ENCODE results near the gene GMNN. TPM values are rescaled to one million over a fixed set of nuclear protein-coding genes. Genes with fewer than 3 reads are reported as not detected.
A peak's percentile ranks its signal among the peaks of the same experiment; 100 is the strongest.
"Not testable (repeated sequence)": the region's sequence is repeated elsewhere in the genome, so short reads cannot be mapped to it uniquely, and the experiment has no call there.

GMNN gene
- 71.0 and 76.8 TPM in 2 replicates for total RNA-seq

DNA sequence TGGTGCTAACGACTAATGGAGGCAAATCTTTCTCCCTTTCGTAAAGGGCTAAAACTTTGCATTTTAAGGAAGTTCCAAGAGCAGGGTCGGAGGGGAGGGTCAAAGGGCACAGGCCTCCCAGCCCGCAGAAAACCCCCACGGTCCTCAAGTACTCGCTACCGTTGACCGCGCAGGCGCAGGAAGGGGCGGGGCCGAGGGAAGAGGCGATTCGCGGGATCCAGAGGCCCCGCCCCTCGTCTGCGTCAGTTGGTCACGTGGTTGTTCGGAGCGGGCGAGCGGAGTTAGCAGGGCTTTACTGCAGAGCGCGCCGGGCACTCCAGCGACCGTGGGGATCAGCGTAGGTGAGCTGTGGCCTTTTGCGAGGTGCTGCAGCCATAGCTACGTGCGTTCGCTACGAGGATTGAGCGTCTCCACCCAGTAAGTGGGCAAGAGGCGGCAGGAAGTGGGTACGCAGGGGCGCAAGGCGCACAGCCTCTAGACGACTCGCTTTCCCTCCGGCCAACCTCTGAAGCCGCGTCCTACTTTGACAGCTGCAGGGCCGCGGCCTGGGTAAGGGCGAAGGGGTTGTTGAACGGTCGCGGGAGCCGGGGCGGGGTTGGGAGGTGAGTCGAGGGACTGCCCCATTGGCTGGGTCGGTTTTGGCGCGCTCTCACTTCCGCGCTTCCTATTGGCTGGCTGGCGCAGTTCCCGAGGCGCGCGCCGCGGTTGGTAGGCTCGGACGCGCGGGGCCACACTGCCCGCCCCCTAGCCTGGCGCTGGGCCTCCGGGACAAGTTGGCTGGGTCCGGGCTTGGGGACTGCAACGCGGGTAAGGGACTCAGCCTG is at the start of gene GMNN:
GMNN (plus strand) TSS at position 242 of the 824 bp plus-strand sequence. CDS start 2,310 bp downstream, outside the sequence.
- H3K4me3 Mint-ChIP-seq, result peak within 1 kb of the TSS; percentile 99

DNA sequence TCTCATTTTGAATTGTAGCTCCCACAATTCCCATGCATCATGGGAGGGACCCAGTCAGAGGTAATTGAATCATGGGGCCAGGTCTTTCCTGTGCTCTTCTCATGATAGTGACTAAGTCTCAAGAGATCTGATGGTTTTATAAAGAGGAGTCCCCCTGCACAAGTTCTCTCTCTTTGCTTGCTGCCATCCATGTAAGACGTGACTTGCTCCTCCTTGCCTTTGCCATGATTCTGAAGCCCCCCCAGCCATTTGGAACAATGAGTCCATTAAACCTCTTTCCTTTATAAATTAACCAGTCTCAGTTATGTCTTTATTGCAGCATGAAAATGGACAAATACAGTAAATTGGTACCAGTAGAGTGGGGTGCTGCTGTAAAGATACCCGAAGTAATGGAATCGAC is 44.1 kb upstream of the GMNN start:
- H3K4me3 Mint-ChIP-seq; H3K4me1 Mint-ChIP-seq; H3K27ac Mint-ChIP-seq; H3K27me3 Mint-ChIP-seq; H3K36me3 Mint-ChIP-seq (ENCODE audit: low read depth); DNase-seq; intact Hi-C loops (cut with micrococcal nuclease): not testable (repeated sequence)
- H3K9me3 Mint-ChIP-seq, result peaks cover 24% of the 10 kb centered on the region

More for the DNA sequence above, at the start of gene GMNN:
- Mint-ChIP-seq H3K9me3 (no peaks in the 10 kb centered on the region), H3K27me3 (no peaks in the 10 kb centered on the region), H3K27ac (peak within 1 kb of the TSS; percentile 99), H3K4me1 (peaks cover 32% of the 10 kb centered on the region), H3K36me3 (ENCODE audit: low read depth) (peaks cover 25% of the 10 kb centered on the region)
- peak; percentile 100 for DNase-seq
- intact Hi-C loops (cut with micrococcal nuclease), result loop anchor here (1.0 to 5.0 kb wide), 7 partner anchors 13 to 297 kb away; partner anchors contain the start of genes ACOT13, RIPOR2 and TDP2

DNA sequence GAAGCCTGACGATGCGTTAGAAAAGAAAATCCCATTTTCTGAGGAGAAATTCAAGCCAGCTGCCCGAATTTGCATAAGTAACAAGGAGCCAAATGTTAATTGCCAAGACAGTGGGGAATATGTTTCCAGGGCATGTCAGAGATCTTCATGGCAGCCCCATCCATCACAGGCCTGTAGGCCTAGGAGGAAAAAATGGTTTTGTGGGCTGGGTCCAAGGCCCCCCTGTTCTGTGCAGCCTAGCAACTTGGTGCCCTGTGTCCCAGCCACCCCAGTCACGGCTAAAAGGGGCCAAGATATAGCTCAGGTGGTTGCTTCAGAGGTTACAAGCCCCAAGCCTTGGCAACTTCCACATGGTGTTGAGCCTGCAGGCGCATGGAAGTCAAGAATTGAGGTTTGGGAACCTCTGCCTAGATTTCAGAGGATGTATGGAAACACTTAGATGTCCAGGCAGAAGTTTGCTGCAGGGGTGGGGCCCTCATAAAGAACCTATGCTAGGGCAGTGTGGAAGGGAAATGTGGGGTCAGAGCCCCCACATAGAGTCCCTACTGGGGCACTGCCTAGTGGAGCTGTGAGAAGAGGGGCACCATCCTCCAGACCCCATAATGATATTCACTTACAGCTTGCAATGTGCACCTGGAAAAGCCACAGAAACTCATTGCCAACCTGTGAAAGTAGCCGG is 43.1 kb upstream of the GMNN start:
- DNase-seq; H3K27ac Mint-ChIP-seq; H3K36me3 Mint-ChIP-seq (ENCODE audit: low read depth); H3K4me3 Mint-ChIP-seq; H3K27me3 Mint-ChIP-seq; intact Hi-C loops (cut with micrococcal nuclease): not testable (repeated sequence)
- peaks cover 11% of the 10 kb centered on the region for H3K4me1 Mint-ChIP-seq
- peaks cover 24% of the 10 kb centered on the region for H3K9me3 Mint-ChIP-seq

DNA sequence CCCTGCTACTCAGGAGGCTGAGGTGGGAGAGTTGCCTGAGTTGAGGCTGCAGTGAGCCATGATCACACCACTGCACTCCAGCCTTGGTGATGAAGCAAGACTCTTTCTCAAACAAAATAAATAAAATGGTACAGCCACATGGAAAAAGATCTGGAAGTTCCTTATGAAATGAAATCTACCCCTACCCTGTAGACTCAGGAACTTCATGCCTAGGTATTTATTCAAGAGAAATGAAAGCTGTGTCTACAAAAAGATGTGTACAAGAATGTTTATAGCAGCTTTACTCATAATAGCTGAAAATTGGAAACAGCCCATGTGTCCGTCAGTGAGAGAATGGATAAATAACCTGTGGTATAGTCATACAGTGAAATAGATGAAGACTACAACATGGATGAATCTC is 40.6 kb upstream of the GMNN start:
- Mint-ChIP-seq H3K27ac (no peak overlapping the region), H3K36me3 (ENCODE audit: low read depth) (peaks cover 7% of the 10 kb centered on the region), H3K27me3 (peaks cover 6% of the 10 kb centered on the region), H3K9me3 (peaks cover 19% of the 10 kb centered on the region), H3K4me3 (no peak overlapping the region), H3K4me1 (peaks cover 8% of the 10 kb centered on the region)
- DNase-seq, result no peak
- intact Hi-C loops (cut with micrococcal nuclease), result no loop called here

DNA sequence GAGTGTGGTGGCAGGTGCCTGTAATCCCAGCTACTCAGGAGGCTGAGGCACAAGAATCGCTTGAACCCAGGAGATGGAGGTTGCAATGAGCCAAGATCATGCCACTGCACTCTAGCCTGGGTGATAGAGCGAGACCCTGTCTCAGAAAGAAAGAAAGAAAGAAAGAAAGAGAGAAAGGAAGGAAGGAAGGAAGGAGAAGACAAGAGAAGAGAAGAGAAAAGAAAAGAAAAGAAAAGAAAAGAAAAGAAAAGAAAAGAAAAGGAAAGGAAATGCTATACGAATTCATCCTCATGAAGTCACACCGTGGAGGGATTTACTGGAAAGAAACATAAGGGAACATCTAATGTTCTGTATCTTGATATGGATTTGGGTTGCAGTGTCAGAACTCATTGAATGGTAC is 40.0 kb upstream of the GMNN start:
- H3K4me1 Mint-ChIP-seq; H3K4me3 Mint-ChIP-seq; intact Hi-C loops (cut with micrococcal nuclease); H3K27me3 Mint-ChIP-seq; DNase-seq; H3K36me3 Mint-ChIP-seq (ENCODE audit: low read depth); H3K27ac Mint-ChIP-seq: not testable (repeated sequence)
- peaks cover 16% of the 10 kb centered on the region for H3K9me3 Mint-ChIP-seq

DNA sequence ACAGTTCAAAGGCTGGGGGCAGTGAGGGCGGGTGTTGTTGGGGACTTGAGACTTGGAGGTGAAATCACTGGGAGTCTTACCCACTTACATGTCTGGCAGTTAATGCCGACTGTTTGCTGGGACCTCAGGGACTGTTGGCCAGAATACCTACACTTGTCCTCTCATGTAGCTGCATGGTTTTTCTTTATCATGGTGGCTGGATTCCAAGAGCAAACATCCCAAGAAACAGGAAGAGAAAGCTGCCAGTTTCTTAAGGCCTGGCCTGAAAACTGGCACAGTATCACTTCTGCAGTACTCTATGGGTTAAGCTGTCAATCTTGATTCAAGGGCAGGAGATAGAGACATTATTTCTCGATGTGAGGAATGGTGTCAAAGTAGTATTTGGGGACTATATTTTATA is 36.0 kb upstream of the GMNN start:
- no peak overlapping the region for H3K4me3 Mint-ChIP-seq
- H3K4me1 Mint-ChIP-seq, result peaks cover 23% of the 10 kb centered on the region
- no peak overlapping the region for H3K27ac Mint-ChIP-seq
- peaks cover 22% of the 10 kb centered on the region for H3K9me3 Mint-ChIP-seq
- no peak for DNase-seq
- peaks cover 4% of the 10 kb centered on the region for H3K27me3 Mint-ChIP-seq
- peaks cover 2% of the 10 kb centered on the region for H3K36me3 Mint-ChIP-seq (ENCODE audit: low read depth)
- intact Hi-C loops (cut with micrococcal nuclease), result no loop called here

DNA sequence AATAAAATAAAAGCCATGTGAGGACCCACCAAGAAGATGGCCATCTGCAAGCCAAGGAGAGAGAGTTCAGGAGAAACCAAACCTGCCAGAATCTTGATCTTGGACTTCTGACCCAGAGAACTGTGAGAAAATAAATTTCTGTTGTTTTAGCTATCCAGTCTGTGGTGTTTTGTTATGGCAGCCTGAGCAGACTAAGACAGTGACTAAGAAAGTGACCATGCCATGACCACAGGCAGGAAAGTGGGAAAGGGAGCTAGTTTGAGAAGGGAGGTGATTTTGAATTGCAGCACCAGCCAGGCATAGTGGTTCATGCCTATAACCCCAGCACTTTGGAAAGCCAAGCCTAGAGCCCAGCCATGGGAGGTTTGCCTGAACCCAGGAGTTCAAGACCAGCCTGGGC is 33.9 kb upstream of the GMNN start:
- Mint-ChIP-seq H3K4me1 (peaks cover 17% of the 10 kb centered on the region), H3K27me3 (no peaks in the 10 kb centered on the region), H3K9me3 (peaks cover 22% of the 10 kb centered on the region), H3K4me3 (no peak overlapping the region), H3K27ac (no peak overlapping the region), H3K36me3 (ENCODE audit: low read depth) (peaks cover 2% of the 10 kb centered on the region)
- no peak for DNase-seq
- intact Hi-C loops (cut with micrococcal nuclease), result no loop called here

DNA sequence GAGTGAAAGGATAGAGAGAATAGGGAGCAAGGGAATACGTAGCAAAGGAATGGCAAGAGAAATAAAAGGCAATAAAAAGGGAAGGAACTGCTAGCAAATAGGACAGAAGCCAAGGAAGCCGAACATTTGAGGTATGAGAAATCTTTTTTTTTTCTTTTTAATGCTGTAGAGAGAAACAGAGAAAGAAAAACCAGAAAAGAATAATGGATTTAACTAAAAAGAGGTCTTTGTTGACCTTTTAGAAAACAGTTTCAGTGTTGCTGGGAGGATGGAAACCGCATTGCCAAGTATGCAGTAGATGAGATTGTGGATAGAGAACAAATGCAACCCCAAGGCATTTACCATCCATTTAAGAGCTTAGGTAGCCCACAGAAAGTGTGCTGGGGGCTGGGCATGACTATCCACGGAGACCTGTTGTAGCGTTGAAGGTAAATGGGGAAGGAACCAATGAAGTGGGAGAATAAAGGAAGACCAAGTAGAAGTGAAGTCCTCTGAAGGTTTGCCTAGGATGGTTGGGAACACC is 32.5 kb upstream of the GMNN start:
- peaks cover 2% of the 10 kb centered on the region for H3K36me3 Mint-ChIP-seq (ENCODE audit: low read depth)
- H3K9me3 Mint-ChIP-seq, result peaks cover 22% of the 10 kb centered on the region
- peak overlapping the region; percentile 23 for H3K27ac Mint-ChIP-seq
- intact Hi-C loops (cut with micrococcal nuclease), result loop anchor here (2.0 kb wide), 1 partner anchor 75 kb away; the partner anchor contains the start of genes ACOT13 and TDP2
- peaks cover 15% of the 10 kb centered on the region for H3K4me1 Mint-ChIP-seq
- no peaks in the 10 kb centered on the region for H3K27me3 Mint-ChIP-seq
- no peak overlapping the region for H3K4me3 Mint-ChIP-seq
- DNase-seq, result no peak

DNA sequence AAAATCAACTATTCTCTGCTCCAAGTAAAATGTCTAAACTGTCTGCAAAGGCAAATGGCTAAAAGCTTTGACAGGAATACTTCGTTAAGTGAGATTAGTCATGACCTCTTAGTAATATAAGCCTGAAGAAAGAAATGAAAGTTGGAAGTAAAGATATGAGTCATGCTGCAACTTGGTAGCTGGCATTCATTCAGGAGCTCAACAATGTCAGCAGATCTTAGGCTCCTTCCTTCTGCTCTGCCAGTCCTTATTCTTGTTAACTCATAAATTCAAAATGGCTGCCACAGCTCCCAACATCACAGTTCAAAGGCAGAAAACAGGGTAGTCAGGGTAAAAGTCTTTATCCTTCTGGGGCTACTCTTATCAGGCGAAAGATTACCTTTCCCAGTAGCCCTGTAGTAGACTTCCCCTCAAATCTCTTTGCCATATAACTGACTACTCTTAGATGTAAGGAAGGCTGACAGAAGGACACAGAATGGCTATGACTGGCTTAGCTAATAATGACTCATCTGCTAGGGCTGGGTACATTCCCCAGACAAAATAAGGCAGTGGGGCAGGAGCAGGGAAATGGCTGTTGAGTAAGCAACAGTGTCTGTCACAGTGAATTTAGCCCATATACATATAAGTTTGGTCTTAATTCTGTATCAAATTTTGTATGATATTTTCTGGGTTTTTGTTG is 31.3 kb upstream of the GMNN start:
- Mint-ChIP-seq H3K27ac (peak overlapping the region; percentile 81), H3K9me3 (peaks cover 22% of the 10 kb centered on the region), H3K27me3 (no peaks in the 10 kb centered on the region), H3K4me1 (peaks cover 15% of the 10 kb centered on the region), H3K4me3 (peak overlapping the region; percentile 40), H3K36me3 (ENCODE audit: low read depth) (peaks cover 2% of the 10 kb centered on the region)
- intact Hi-C loops (cut with micrococcal nuclease), result loop anchor here (1.0 to 2.0 kb wide), 3 partner anchors 22 to 77 kb away; partner anchors contain the start of genes ACOT13, GMNN and TDP2
- DNase-seq, result peak; percentile 62

DNA sequence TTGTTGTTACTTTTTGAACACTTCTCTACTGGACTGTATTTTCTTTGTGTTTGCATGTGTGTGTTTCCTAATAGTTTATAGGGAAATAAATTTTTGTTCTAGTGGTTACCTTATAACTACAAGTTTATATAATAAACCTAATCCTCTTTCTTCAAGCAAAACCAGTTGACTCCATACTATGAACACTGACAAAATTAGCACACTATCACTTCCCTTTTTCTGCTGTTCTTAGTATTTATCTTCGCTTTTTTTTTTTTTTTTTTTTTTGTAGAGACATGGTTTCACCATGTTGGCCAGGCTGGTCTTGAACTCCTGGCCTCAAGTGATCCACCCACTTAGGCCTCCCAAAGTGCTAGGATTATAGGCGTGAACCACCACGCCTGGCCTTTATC is 30.8 kb upstream of the GMNN start:
- H3K27me3 Mint-ChIP-seq, result peaks cover 1% of the 10 kb centered on the region
- DNase-seq, result no peak
- peaks cover 24% of the 10 kb centered on the region for H3K9me3 Mint-ChIP-seq
- H3K4me1 Mint-ChIP-seq, result peaks cover 15% of the 10 kb centered on the region
- H3K4me3 Mint-ChIP-seq, result no peak overlapping the region
- peaks cover 2% of the 10 kb centered on the region for H3K36me3 Mint-ChIP-seq (ENCODE audit: low read depth)
- H3K27ac Mint-ChIP-seq, result peak overlapping the region; percentile 81
- intact Hi-C loops (cut with micrococcal nuclease), result loop anchor here (1.0 to 2.0 kb wide), 3 partner anchors 23 to 77 kb away; partner anchors contain the start of genes ACOT13, GMNN and TDP2

DNA sequence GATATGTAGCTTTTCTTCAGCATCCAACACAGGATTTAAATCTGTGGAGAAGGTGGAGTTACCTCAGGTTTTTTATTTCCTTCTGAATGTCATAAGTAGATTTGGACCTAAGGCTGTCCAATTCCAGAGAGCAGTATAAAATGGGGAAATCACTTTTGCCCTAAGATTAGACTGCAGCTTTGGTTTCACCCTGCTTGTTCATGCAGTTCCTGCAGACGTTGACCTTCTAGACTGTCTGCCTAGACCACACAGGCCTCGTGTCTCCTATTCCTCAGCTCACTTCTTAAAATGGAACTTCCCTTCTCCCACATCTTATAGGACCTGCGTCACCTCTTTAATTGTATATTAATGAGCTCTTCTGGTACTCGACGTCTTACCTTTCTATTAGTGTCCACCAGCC is 29.8 kb upstream of the GMNN start:
- H3K36me3 Mint-ChIP-seq (ENCODE audit: low read depth), result peaks cover 2% of the 10 kb centered on the region
- no peak overlapping the region for H3K27ac Mint-ChIP-seq
- H3K27me3 Mint-ChIP-seq, result peaks cover 4% of the 10 kb centered on the region
- intact Hi-C loops (cut with micrococcal nuclease), result no loop called here
- no peak overlapping the region for H3K4me3 Mint-ChIP-seq
- no peak for DNase-seq
- peaks cover 24% of the 10 kb centered on the region for H3K9me3 Mint-ChIP-seq
- peaks cover 17% of the 10 kb centered on the region for H3K4me1 Mint-ChIP-seq

DNA sequence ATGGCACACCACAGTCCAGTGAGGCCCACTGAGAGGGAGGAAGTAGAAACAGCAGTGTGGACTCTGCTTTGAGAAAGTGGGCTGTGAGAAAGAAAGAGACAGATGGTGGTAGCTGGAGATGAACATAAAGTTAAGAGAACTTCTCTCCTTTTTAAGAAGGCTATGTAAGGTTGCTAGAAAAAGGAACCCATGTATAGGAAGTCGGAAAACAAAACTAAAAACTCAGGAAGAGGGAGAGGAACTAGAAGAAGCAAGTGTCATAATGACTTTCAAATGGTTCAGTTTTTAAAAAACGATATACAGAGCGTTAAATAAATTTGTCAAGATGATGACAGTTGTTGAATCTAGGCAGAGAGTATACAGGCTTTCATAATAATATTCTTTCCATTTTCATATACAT is 25.4 kb upstream of the GMNN start:
- intact Hi-C loops (cut with micrococcal nuclease), result no loop called here
- Mint-ChIP-seq H3K4me1 (peaks cover 3% of the 10 kb centered on the region), H3K27ac (no peak overlapping the region), H3K36me3 (ENCODE audit: low read depth) (no peaks in the 10 kb centered on the region), H3K9me3 (peaks cover 13% of the 10 kb centered on the region), H3K4me3 (no peak overlapping the region), H3K27me3 (peaks cover 12% of the 10 kb centered on the region)
- DNase-seq, result no peak

DNA sequence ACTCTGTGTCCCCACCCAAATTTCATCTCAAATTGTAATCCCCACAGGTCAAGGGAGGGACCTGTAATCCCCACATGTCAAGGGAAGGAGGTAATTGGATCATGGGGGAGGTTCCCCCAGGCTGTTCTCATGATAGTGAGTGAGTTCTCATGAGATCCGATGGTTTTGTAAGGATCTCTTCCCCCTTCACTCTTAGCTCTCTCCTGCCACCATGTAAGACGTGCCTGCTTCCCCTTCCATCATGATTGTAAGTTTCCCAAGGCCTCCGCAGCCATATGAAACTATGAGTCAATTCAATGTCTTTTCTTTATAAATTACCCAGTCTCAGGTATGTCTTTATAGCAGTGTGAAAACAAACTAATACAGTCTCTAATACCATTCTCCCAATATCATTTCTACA is 23.9 kb upstream of the GMNN start:
- H3K27ac Mint-ChIP-seq; DNase-seq; H3K36me3 Mint-ChIP-seq (ENCODE audit: low read depth); H3K4me1 Mint-ChIP-seq; intact Hi-C loops (cut with micrococcal nuclease); H3K4me3 Mint-ChIP-seq: not testable (repeated sequence)
- H3K9me3 Mint-ChIP-seq, result peaks cover 13% of the 10 kb centered on the region
- peaks cover 12% of the 10 kb centered on the region for H3K27me3 Mint-ChIP-seq

Data from activated CD4-positive, alpha-beta T cell treated with anti-CD3 and anti-CD28 coated beads, Interleukin-2, amount 10 ng/mL, durations not matched to agents 24 days and 14 days (primary cell).